ENCODE measurements around the gene CSNK1G2.
"Not testable (repeated sequence)": the region's sequence is repeated elsewhere in the genome, so short reads cannot be mapped to it uniquely, and the experiment has no call there.

DNA sequence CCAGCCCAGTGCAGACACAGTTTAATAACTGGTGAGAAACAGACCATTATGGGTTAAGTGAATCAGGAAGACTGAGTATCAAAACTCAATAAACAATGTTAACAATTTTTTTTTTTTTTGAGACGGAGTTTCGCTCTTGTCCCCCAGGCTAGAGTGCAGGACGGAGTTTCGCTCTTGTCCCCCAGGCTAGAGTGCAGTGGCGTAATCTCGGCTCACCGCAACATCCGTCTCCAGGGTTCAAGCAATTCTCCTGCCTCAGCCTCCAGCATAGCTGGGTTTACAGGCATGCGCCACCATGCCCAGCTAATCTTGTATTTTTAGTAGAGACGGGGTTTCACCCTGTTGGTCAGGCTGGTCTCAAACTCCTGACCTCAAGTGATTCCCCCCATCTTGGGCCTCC lies 47.5 kb downstream of the CSNK1G2 start:
- TF ChIP-seq, protein P1, sequence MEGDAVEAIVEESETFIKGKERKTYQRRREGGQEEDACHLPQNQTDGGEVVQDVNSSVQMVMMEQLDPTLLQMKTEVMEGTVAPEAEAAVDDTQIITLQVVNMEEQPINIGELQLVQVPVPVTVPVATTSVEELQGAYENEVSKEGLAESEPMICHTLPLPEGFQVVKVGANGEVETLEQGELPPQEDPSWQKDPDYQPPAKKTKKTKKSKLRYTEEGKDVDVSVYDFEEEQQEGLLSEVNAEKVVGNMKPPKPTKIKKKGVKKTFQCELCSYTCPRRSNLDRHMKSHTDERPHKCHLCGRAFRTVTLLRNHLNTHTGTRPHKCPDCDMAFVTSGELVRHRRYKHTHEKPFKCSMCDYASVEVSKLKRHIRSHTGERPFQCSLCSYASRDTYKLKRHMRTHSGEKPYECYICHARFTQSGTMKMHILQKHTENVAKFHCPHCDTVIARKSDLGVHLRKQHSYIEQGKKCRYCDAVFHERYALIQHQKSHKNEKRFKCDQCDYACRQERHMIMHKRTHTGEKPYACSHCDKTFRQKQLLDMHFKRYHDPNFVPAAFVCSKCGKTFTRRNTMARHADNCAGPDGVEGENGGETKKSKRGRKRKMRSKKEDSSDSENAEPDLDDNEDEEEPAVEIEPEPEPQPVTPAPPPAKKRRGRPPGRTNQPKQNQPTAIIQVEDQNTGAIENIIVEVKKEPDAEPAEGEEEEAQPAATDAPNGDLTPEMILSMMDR (IDR thresholded peaks at IDR 0.05), result not testable (repeated sequence)
- TF ChIP-seq POLR2A (IDR thresholded peaks at IDR 0.05), result not testable (repeated sequence)
